Nephron (organoid): Measurements from ENCODE around the gene SOX12.
"Not testable (repeated sequence)": the region's sequence is repeated elsewhere in the genome, so short reads cannot be mapped to it uniquely, and the experiment has no call there.

Experiments used
- H3K27ac Mint-ChIP-seq, 3 experiments: 2 replicates each; pipeline ENCODE4 v1.8.0; 2020; ENCODE audit warnings: mixed read lengths in 3 of 3, mild to moderate bottlenecking in 2 of 3, moderate library complexity in 1 of 3
- H3K27me3 Mint-ChIP-seq: 2 replicates; pipeline ENCODE4 v1.8.0; 2021; ENCODE audit warnings: low read depth, mild to moderate bottlenecking, moderate library complexity, mixed read lengths
- H3K36me3 Mint-ChIP-seq: 2 replicates; pipeline ENCODE4 v1.8.0; 2020; ENCODE audit warnings: low read depth, mixed read lengths
- H3K4me1 Mint-ChIP-seq: 2 replicates; pipeline ENCODE4 v1.8.0; 2020; ENCODE audit warnings: mixed read lengths
- H3K4me3 Mint-ChIP-seq, 3 experiments: 2 replicates each; pipeline ENCODE4 v1.8.0; 2020; ENCODE audit warnings: mild to moderate bottlenecking in 3 of 3, mixed read lengths in 3 of 3, moderate library complexity in 2 of 3
- H3K9me3 Mint-ChIP-seq: 2 replicates; pipeline ENCODE4 v1.8.0; 2020; ENCODE audit warnings: mixed read lengths
- CTCF ChIP-seq, 3 experiments: fragments of 200-600 bp; sonication (generic); IDR thresholded peaks; one replicate each; pipeline ENCODE4 v1.5.0; 2021; ENCODE audit warnings: antibody characterized with exemption in 3 of 3; ENCODE audit not compliant: unreplicated experiment in 3 of 3

SOX12 gene

DNA sequence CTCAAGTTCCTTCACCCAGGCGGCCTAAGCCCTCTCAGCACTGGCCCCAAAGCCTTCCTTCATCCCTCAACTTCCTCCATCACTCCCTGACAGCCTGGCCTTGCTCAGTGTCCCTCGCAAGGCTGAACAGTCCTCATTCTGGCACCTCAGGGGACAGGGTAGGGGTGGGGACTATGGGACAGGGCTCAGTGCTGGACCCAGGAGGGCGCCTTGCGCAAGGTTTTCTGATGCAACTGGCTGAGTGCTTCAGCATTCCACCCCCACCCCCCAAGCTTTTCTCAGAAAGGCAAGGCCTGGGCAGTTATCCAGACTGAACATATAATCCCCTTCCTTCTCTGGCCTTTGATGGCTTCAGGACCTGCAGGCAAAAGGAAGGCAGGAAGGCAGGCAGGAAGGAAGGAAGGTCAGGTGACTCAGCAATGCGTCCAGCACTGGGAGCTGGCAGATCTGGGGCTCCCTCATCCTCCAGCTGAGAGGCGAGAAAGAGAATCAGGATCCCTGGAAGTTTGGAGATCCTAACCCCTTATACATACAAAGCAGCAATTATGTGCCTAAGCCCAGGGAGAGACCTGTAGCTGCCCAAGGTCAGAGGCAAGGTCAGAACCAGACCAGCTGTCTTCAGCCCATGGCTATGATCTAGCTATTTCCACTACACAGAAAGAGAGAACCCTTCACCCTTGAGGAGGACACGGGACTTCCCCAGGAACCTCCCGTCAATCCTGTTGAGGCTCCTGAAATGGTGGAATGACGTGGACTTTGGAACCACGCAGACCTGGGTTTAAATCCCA lies 46.6 kb downstream of the SOX12 start:
- Mint-ChIP-seq H3K27me3 (peaks cover 13% of the 10 kb centered on the region), H3K9me3 (no peaks in the 10 kb centered on the region), H3K36me3 (no peaks in the 10 kb centered on the region), H3K4me1 (peaks cover 4% of the 10 kb centered on the region), H3K4me3 (no peak overlapping the region), H3K27ac (peak overlapping the region; percentile 25 to 86 (median 32))
- no peak for TF ChIP-seq CTCF (IDR thresholded peaks at IDR 0.05; ENCODE audit: unreplicated experiment in 3 of 3)

DNA sequence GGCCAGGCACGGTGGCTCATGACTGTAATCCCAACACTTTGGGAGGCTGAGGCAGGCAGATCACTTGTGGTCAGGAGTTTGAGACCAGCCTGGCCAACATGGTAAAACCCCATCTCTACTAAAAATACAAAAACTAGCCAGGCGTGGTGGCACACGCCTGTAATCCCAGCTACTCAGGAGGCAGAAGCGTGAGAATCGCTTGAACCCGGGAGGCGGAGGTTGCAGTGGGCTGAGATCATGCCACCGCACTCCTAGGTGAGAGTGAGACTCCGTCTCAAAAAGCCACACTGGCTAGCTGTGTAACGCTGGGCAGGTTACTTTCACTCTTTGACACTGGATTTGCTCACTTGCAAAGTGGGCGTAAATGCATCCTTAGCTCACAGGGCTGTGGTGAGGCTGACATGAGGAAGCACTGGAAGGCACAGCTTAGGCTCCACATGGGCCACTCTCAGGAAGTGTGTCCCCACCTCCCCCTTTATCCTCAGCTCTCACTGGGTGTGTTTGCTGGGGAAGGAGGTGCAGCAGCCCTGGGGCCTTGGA lies 47.3 kb downstream of the SOX12 start:
- H3K4me1 Mint-ChIP-seq, H3K36me3 Mint-ChIP-seq, H3K9me3 Mint-ChIP-seq, H3K4me3 Mint-ChIP-seq, H3K27ac Mint-ChIP-seq: not testable (repeated sequence)
- H3K27me3 Mint-ChIP-seq = peaks cover 12% of the 10 kb centered on the region

GRCh38 chr20:373171-373890 lies 48.0 kb downstream of the SOX12 start:
- no peaks in the 10 kb centered on the region for H3K9me3 Mint-ChIP-seq
- H3K4me1 Mint-ChIP-seq = peaks cover 4% of the 10 kb centered on the region
- H3K36me3 Mint-ChIP-seq = no peaks in the 10 kb centered on the region
- H3K27me3 Mint-ChIP-seq = peaks cover 15% of the 10 kb centered on the region
- no peak for TF ChIP-seq CTCF (IDR thresholded peaks at IDR 0.05; ENCODE audit: unreplicated experiment in 3 of 3)
- H3K27ac Mint-ChIP-seq = peak overlapping the region in 1 of 3 experiments; percentile 49
- H3K4me3 Mint-ChIP-seq = no peak overlapping the region

DNA sequence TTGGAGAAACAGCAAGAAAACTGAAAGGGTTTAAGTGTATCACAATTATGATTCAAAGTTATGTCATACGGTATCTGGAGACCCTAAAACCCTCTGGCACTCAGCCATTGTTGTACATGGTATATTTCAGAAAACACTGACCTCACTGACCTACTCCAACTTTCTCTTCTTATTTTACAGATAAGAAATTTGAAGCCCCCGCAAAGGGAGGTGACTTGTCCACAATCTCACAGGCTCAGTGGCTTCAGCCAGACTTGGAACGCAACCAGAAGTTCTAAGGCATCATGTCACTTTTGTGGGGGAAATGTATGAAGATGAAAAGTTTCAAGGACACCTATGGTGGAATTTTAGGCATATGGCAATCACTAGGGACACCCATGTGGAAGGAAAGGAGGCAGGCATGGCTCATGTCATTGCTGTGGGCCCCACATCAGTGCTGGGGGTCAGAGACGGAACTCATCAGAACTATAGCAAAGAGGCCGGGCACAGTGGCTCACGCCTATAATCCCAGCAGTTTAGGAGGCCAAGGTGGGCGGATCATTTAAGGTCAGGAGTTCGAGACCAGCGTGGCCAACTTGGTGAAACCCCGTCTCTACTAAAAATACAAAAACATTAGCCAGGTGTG lies 50.0 kb downstream of the SOX12 start:
- no peaks in the 10 kb centered on the region for H3K9me3 Mint-ChIP-seq
- no peak for TF ChIP-seq CTCF (IDR thresholded peaks at IDR 0.05; ENCODE audit: unreplicated experiment in 3 of 3)
- no peak overlapping the region for H3K4me3 Mint-ChIP-seq
- H3K4me1 Mint-ChIP-seq = peaks cover 4% of the 10 kb centered on the region
- H3K36me3 Mint-ChIP-seq = no peaks in the 10 kb centered on the region
- H3K27me3 Mint-ChIP-seq = peaks cover 29% of the 10 kb centered on the region
- H3K27ac Mint-ChIP-seq = no peak overlapping the region

GRCh38 chr20:376089-376488 lies 50.7 kb downstream of the SOX12 start:
- no peak for TF ChIP-seq CTCF (IDR thresholded peaks at IDR 0.05; ENCODE audit: unreplicated experiment in 3 of 3)
- Mint-ChIP-seq H3K4me1 (peaks cover 4% of the 10 kb centered on the region), H3K27me3 (peaks cover 29% of the 10 kb centered on the region), H3K4me3 (no peak overlapping the region), H3K27ac (no peak overlapping the region), H3K9me3 (no peaks in the 10 kb centered on the region), H3K36me3 (no peaks in the 10 kb centered on the region)

- Mint-ChIP-seq H3K4me1 (peaks cover 4% of the 10 kb centered on the region), H3K27ac (no peak overlapping the region), H3K27me3 (peaks cover 29% of the 10 kb centered on the region)
These were observed 51.4 kb downstream of the SOX12 start for GRCh38 chr20:376750-377149.

DNA sequence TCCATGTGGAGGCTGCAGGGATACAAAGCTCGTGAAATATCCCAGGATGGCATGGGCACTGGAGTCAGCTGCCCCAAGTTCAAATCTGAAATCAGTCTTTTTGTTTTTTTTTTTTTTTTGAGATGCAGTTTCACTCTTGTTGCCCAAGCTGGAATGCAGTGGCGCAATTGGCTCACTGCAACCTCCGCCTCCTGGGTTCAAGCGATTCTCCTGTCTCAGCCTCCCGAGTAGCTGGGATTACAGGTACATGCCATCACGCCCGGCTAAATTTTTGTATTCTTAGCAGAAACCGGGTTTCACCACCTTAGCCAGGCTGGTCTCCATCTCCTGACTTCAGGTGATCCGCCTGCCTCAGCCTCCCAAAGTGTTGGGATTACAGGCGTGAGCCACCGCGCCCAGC lies 52.2 kb downstream of the SOX12 start:
- H3K27ac Mint-ChIP-seq, H3K36me3 Mint-ChIP-seq, H3K4me3 Mint-ChIP-seq, H3K4me1 Mint-ChIP-seq, H3K9me3 Mint-ChIP-seq: not testable (repeated sequence)
- peaks cover 36% of the 10 kb centered on the region for H3K27me3 Mint-ChIP-seq

More at GRCh38 chr20:376750-377149, 51.4 kb downstream of the SOX12 start:
- TF ChIP-seq CTCF (IDR thresholded peaks at IDR 0.05; ENCODE audit: unreplicated experiment in 3 of 3) = no peak
- no peaks in the 10 kb centered on the region for H3K9me3 Mint-ChIP-seq
- no peaks in the 10 kb centered on the region for H3K36me3 Mint-ChIP-seq
- H3K4me3 Mint-ChIP-seq = peak overlapping the region in 1 of 3 experiments; percentile 22
